ENCODE data around the gene RNF217. TPM values are rescaled to one million over a fixed set of nuclear protein-coding genes. Genes with fewer than 3 reads are reported as not detected.

RNF217 gene
- total and polyA plus RNA-seq, 10 donors, result 0.89 to 17.1 (median 10.0) TPM

GRCh38 chr6:125112934-125113333, 150.7 kb downstream of the RNF217 start:
- Histone ChIP-seq H3K4me3 (no peak overlapping the region), H3K4me1 (no peaks in the 10 kb centered on the region), H3K27me3 (replicated peaks in 1 of 7) (no peaks in the 10 kb centered on the region), H3K27ac (no peak overlapping the region), H3K36me3 (no peaks in the 10 kb centered on the region), H3K9me3 (peaks cover 0 to 49% (median 41%) of the 10 kb centered on the region in 8 donors)
- no peak for TF ChIP-seq POLR2A (IDR thresholded peaks at IDR 0.05)
- intact Hi-C loops (cut with DNase I; ENCODE audit: low total_unique reads), result no loop called here
- DNase-seq, result no peak

- H3K9me3 ChIP-seq, result peaks cover 0 to 37% (median 35%) of the 10 kb centered on the region in 8 donors
- TF ChIP-seq POLR2A (IDR thresholded peaks at IDR 0.05) (no peak), POLR2AphosphoS5 (IDR thresholded peaks at IDR 0.05) (no peak), CTCF (IDR thresholded peaks at IDR 0.05 in 8 of 11, conservative IDR thresholded peaks at IDR 0.05 in 3 of 11) (peak in 8 of 11 experiments; percentile 39 to 75 (median 65))
- H3K27ac ChIP-seq, result no peak overlapping the region
- H3K27me3 ChIP-seq (replicated peaks in 1 of 7), result no peaks in the 10 kb centered on the region
- WGBS, 5 donors, result 0% methylated on average over 1 of the region's 1 CpG
- no peak for DNase-seq
- H3K36me3 ChIP-seq, result no peaks in the 10 kb centered on the region
- H3K4me1 ChIP-seq, result no peaks in the 10 kb centered on the region
- no peak overlapping the region for H3K4me3 ChIP-seq
- intact Hi-C loops (cut with DNase I; ENCODE audit: low total_unique reads), result no loop called here
Measured at GRCh38 chr6:125114248-125114858, 152.1 kb downstream of the RNF217 start.

GRCh38 chr6:125116170-125116569, 153.9 kb downstream of the RNF217 start:
- Histone ChIP-seq H3K9me3 (peaks cover 0 to 19% (median 17%) of the 10 kb centered on the region in 8 donors), H3K27ac (no peak overlapping the region), H3K27me3 (replicated peaks in 1 of 7) (no peaks in the 10 kb centered on the region), H3K36me3 (no peaks in the 10 kb centered on the region), H3K4me1 (no peaks in the 10 kb centered on the region), H3K4me3 (no peak overlapping the region)
- TF ChIP-seq POLR2A (IDR thresholded peaks at IDR 0.05) (no peak), POLR2AphosphoS5 (IDR thresholded peaks at IDR 0.05) (no peak), CTCF (IDR thresholded peaks at IDR 0.05 in 8 of 11, conservative IDR thresholded peaks at IDR 0.05 in 3 of 11) (no peak)
- no peak for DNase-seq
- WGBS, 5 donors, result 87 to 93% (median 92%) methylated on average over 1 of the region's 1 CpG
- intact Hi-C loops (cut with DNase I; ENCODE audit: low total_unique reads), result loop anchor here (5.0 kb wide), 1 partner anchor 244 kb away; no protein-coding TSS in a partner anchor

- peaks cover 0 to 14% (median 12%) of the 10 kb centered on the region in 8 donors for H3K9me3 ChIP-seq
- WGBS, 5 donors, result 85 to 91% (median 90%) methylated on average over 4 of the region's 4 CpGs
- no peak overlapping the region for H3K4me3 ChIP-seq
- H3K36me3 ChIP-seq, result no peaks in the 10 kb centered on the region
- H3K27me3 ChIP-seq (replicated peaks in 1 of 7), result no peaks in the 10 kb centered on the region
- TF ChIP-seq POLR2A (IDR thresholded peaks at IDR 0.05) (no peak), CTCF (IDR thresholded peaks at IDR 0.05 in 8 of 11, conservative IDR thresholded peaks at IDR 0.05 in 3 of 11) (no peak), POLR2AphosphoS5 (IDR thresholded peaks at IDR 0.05) (no peak)
- intact Hi-C loops (cut with DNase I; ENCODE audit: low total_unique reads), result loop anchor here (5.0 kb wide), 1 partner anchor 244 kb away; no protein-coding TSS in a partner anchor
- DNase-seq, result no peak
- H3K27ac ChIP-seq, result no peak overlapping the region
- no peaks in the 10 kb centered on the region for H3K4me1 ChIP-seq
Measured at GRCh38 chr6:125116710-125117109, 154.5 kb downstream of the RNF217 start.
